ENCODE results near the gene GRAP2.

GRAP2 gene

GRCh38 chr22:39995393-39996252, 94.7 kb downstream of the GRAP2 start:
- DNase-seq = no peak

DNA sequence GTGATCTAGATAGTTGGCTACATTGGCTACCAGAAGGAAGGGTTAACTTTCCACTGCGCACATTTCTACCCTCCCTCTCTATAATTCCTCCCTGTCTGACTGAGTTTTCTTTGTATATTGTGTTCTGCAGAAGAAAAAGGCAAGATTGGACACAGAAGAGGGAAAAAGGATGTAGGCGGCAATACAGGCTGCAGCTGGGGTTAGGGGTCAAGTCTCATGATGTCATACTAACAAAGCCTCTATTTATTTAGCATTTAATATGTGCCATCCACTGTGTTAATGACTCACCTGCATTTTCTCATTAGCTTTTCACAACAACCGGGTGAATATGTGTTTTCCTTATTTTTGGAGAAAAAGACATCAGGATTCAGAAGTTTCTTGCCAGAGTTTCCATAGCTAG, 95.8 kb downstream of the GRAP2 start:
- DNase-seq = no peak

- no peak for DNase-seq
Observed at GRCh38 chr22:39997421-39997820, 96.5 kb downstream of the GRAP2 start.

GRCh38 chr22:39997939-39998726, 97.2 kb downstream of the GRAP2 start:
- DNase-seq = no peak

GRCh38 chr22:39999144-39999757, 98.4 kb downstream of the GRAP2 start:
- no peak for DNase-seq

DNA sequence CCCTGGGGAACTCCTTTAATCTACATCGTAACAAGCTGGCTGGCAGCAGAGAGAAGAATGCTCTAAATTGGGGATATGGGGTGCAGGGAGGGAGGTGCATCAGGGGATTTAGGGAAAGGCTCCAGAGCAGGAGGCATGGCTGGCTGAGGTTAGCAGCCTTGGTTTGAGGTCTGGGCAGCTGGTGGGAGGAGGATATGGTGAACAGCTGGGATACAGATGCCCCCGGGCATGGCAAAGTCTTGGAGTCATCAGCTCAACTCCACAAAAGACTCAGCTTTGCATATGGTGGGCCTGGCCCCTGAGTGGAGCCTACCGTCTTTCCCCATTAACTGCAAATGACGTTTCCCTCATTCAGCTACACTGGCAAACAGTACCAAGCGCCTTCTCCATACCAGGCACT, 99.3 kb downstream of the GRAP2 start:
- DNase-seq = no peak

- no peak for DNase-seq
Observed at GRCh38 chr22:40001106-40001505, 100.2 kb downstream of the GRAP2 start.

DNA sequence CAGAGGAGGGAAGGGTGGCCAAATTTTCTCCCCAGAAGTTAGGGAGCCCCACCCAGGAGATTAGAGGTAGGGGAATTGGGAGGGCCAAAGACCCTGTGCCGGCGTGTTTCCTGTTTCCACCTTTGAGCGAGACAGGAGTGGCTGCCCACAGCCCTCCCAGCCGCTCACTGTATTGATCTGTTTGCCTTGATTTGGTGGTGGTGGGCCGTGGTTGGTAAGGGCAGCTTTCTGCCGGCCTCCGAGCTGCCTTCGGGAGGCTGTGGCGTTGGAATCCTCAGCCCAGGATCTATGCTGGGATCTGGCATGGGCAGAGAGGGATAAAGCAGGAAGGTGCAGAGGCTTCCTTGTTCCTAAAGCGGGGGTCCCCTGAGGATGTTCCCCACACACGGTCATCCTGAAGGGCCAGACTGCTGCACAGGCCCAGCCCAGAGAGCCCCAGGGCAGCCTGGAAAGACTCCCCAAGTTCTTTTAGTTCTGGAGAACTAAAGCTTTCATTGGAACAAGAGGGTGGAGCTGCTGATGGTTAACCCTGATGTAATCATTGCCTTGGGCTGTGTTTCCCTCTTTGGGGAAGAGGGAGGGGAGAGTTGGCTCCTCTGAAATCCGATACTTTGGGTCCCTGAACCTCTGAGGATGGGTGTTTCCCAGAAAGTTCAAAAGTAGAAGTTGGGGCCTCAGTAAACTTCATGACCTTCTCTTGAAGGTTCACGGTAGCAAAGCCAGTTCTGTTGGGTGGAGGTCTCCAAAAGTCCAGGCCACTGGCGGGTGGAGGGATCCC, 101.1 kb downstream of the GRAP2 start:
- no peak for DNase-seq

DNA sequence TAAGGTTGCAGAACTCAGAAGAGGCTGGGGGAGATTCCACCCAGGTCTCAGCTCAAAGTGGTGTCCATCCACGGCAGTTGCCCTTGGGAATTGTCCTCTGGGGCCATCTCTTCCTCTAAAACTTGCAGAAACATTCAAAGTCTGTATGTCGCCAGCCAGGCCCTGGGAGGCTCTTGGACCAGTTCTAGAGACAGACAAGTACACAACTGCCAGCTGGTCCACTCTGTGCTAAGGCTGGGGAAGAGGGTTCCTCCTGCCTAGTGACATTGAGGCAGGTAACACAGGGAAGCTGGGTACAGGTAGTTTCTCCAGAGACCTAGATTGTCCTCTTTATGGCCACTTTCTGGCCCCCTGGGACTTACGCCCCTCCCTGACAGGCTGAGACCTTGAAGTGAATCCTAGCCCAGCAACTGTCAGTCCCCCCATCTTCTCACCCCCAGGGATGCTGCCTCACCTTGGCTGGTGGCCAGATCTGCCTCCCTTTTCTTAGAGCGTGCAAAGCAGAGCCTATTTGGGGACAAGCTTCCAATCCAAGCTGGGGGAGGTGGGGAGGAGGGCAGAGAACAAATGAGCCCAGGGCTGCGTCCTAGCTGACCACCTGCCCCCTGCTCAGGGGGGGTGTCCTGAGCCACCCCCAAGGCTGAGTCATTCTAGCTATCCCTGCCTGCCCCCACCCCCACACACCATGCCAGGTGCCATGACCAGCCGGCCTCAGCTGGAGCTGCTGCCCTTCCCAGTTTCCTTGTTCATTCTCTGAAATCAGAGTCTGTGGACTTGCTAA, 102.2 kb downstream of the GRAP2 start:
- DNase-seq = no peak

GRCh38 chr22:40004836-40005235, 104.0 kb downstream of the GRAP2 start:
- no peak for DNase-seq

GRCh38 chr22:40006641-40007040, 105.8 kb downstream of the GRAP2 start:
- DNase-seq = no peak

- no peak for DNase-seq
Observed at GRCh38 chr22:40007853-40008710, 107.2 kb downstream of the GRAP2 start.

DNA sequence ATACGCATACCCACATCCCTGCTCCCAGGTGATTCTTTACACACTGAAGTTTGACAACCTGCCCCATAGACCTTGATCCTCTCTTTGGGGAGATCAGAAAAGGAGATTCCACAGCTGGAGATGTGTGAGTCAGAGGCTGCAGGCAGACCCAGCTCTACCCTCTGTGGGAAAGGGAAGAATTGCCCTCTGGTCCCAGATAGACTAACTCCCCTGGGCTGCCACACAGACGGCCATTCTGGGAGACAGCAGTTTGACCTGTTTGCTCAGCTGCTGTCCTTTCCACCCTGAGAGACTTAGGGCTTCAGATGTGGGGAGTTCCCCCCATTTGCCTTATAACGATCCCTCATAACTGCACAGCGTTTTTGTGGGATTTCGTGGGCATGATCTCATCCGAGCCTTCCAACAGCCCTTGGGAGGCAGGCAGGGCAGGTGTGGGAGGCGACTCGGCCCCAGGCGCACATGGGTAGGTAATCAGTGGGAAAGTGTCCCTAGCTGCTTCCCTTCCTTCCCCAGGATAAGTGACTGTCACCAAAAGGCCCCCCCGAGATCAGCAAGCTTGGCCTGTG, 107.9 kb downstream of the GRAP2 start:
- DNase-seq = no peak

DNA sequence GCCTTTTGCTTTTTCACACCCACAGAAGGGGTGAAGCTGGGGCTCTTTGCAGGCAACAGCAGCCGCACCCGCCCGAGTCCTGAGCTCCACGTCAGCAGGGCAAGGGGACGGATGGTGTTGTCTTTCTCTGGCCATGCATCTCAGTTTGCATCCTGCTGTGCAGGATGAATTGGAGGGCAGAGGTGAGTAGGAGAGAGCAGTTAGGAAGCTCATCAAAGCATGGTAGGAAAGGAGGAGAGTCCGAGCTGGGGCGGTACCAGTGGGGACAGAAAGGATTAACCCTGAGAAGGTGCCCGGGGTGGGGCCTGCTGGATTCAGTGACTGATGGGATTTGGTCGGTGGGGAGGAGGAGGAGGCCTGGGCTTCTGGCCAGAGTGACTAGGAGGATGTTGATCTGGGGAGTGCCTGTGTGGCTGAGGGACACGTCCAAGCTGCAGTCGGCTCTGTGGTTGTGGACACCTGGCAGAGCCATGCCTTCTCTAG, 108.4 kb downstream of the GRAP2 start:
- no peak for DNase-seq

- peak; percentile 57 for DNase-seq
Observed at GRCh38 chr22:40009951-40010671, 109.2 kb downstream of the GRAP2 start.

- DNase-seq = no peak
Observed at GRCh38 chr22:40010746-40011145, 109.9 kb downstream of the GRAP2 start.

GRCh38 chr22:40014667-40015248, 113.9 kb downstream of the GRAP2 start:
- no peak for DNase-seq

GRCh38 chr22:40015358-40015976, 114.6 kb downstream of the GRAP2 start:
- no peak for DNase-seq

GRCh38 chr22:40018051-40018450, 117.2 kb downstream of the GRAP2 start:
- no peak for DNase-seq
